Activated T-cell treated with anti-CD3 and anti-CD28 coated beads, Interleukin-2, amount 50 U/mL, for 24 hours (primary cell): ENCODE results near the gene PHF19.
A peak's percentile ranks its signal among the peaks of the same experiment; 100 is the strongest.

ENCODE experiments used
- DNase-seq: peaks from one replicate; pipeline ENCODE4 v3.0.0-alpha.2; 2020
- H3K27ac Mint-ChIP-seq: 2 replicates; pipeline ENCODE4 v1.8.0; 2020; ENCODE audit warnings: mild to moderate bottlenecking, mixed read lengths
- H3K27me3 Mint-ChIP-seq: 2 replicates; pipeline ENCODE4 v1.8.0; 2020; ENCODE audit warnings: mixed read lengths
- H3K36me3 Mint-ChIP-seq: 2 replicates; pipeline ENCODE4 v1.8.0; 2020; ENCODE audit warnings: low read depth, mixed read lengths
- H3K4me1 Mint-ChIP-seq: 2 replicates; pipeline ENCODE4 v1.8.0; 2020; ENCODE audit warnings: low read depth, mixed read lengths
- H3K4me3 Mint-ChIP-seq: 2 replicates; pipeline ENCODE4 v1.8.0; 2020; ENCODE audit warnings: mild to moderate bottlenecking, moderate library complexity, mixed read lengths
- H3K9me3 Mint-ChIP-seq: 2 replicates; pipeline ENCODE4 v1.8.0; 2020; ENCODE audit warnings: mixed read lengths

Gene PHF19

GRCh38 chr9:120850315-120850714, 26.7 kb downstream of the PHF19 start:
- Mint-ChIP-seq H3K4me1 (peaks cover 49% of the 10 kb centered on the region), H3K36me3 (peaks cover 90% of the 10 kb centered on the region), H3K27ac (peak overlapping the region; percentile 16), H3K4me3 (no peak overlapping the region), H3K9me3 (no peaks in the 10 kb centered on the region), H3K27me3 (no peaks in the 10 kb centered on the region)
- no peak for DNase-seq

DNA sequence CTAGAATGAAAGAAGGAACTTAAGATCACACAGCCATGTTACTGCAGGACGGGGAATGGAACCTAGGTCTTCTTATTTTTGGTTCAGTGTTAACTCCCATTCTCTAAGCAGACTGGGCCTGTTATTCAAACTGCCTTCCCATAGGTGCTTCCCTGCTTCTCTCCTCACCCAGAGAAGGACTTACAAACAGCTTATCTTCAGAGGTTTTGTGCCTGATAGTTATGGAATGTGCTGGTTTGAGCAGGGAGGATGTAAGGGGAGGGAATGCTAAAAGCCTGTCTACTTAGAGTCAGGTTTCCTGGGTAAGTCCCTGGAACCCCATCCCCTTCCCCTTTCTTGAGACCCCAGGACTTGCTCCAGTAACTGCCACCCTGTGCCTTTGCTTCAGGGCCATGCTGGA, 30.1 kb downstream of the PHF19 start:
- peak overlapping the region; percentile 97 for H3K27ac Mint-ChIP-seq
- H3K4me3 Mint-ChIP-seq = peak overlapping the region; percentile 98
- H3K36me3 Mint-ChIP-seq = peaks cover 89% of the 10 kb centered on the region
- H3K4me1 Mint-ChIP-seq = peaks cover 65% of the 10 kb centered on the region
- no peaks in the 10 kb centered on the region for H3K27me3 Mint-ChIP-seq
- no peaks in the 10 kb centered on the region for H3K9me3 Mint-ChIP-seq
- no peak for DNase-seq

- Mint-ChIP-seq H3K4me3 (peak overlapping the region; percentile 98), H3K36me3 (peaks cover 89% of the 10 kb centered on the region), H3K9me3 (no peaks in the 10 kb centered on the region), H3K4me1 (peaks cover 67% of the 10 kb centered on the region), H3K27me3 (no peaks in the 10 kb centered on the region), H3K27ac (peak overlapping the region; percentile 97)
- no peak for DNase-seq
Measured at GRCh38 chr9:120846251-120846889, 30.6 kb downstream of the PHF19 start.

DNA sequence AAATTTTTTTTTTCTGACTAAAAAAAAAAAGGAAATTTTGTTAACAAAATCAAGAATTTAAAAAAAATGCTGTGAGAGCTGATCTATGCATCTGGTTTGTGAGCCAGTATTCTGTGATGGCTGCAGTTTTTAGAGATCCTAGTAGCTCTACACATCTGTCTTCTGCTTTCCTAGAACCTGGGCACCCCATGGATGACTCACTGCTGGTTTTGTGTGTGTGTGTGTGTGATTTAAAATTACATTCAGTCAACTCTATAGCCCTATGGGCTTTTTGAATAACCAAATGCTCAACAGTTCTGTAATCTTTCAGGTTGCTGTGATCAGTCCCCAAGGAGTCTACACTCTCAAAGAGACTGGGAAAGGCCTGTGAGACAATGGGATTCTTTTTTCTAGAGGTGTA, 31.7 kb downstream of the PHF19 start:
- peak overlapping the region; percentile 98 for H3K4me3 Mint-ChIP-seq
- peaks cover 70% of the 10 kb centered on the region for H3K4me1 Mint-ChIP-seq
- peaks cover 86% of the 10 kb centered on the region for H3K36me3 Mint-ChIP-seq
- no peaks in the 10 kb centered on the region for H3K9me3 Mint-ChIP-seq
- DNase-seq = no peak
- H3K27ac Mint-ChIP-seq = peak overlapping the region; percentile 97
- no peaks in the 10 kb centered on the region for H3K27me3 Mint-ChIP-seq

- peak within 1 kb of the TSS; percentile 98 for H3K4me3 Mint-ChIP-seq
- H3K9me3 Mint-ChIP-seq = no peaks in the 10 kb centered on the region
- H3K27ac Mint-ChIP-seq = peak within 1 kb of the TSS; percentile 97
- H3K36me3 Mint-ChIP-seq = peaks cover 87% of the 10 kb centered on the region
- H3K4me1 Mint-ChIP-seq = peaks cover 78% of the 10 kb centered on the region
- no peaks in the 10 kb centered on the region for H3K27me3 Mint-ChIP-seq
- peak; percentile 93 for DNase-seq
Measured at GRCh38 chr9:120842685-120843485, 34.1 kb downstream of the PHF19 start, which contains the start of gene PSMD5. Gene PSMD5 (minus strand): TSS chr9:120842922. CDS start chr9:120842909, 13 bp downstream.

- H3K9me3 Mint-ChIP-seq = no peaks in the 10 kb centered on the region
- H3K36me3 Mint-ChIP-seq = peaks cover 87% of the 10 kb centered on the region
- H3K4me1 Mint-ChIP-seq = peaks cover 78% of the 10 kb centered on the region
- H3K27me3 Mint-ChIP-seq = no peaks in the 10 kb centered on the region
- H3K4me3 Mint-ChIP-seq = peak overlapping the region; percentile 98
- DNase-seq = no peak
- peak overlapping the region; percentile 97 for H3K27ac Mint-ChIP-seq
Measured at GRCh38 chr9:120841930-120842684, 34.9 kb downstream of the PHF19 start.

- no peaks in the 10 kb centered on the region for H3K9me3 Mint-ChIP-seq
Measured at GRCh38 chr9:120839146-120839545, 37.8 kb downstream of the PHF19 start.

GRCh38 chr9:120837921-120838320, 39.1 kb downstream of the PHF19 start:
- peaks cover 75% of the 10 kb centered on the region for H3K36me3 Mint-ChIP-seq
- H3K4me1 Mint-ChIP-seq = peaks cover 52% of the 10 kb centered on the region
- H3K4me3 Mint-ChIP-seq = no peak overlapping the region
- H3K27ac Mint-ChIP-seq = peak overlapping the region; percentile 67
- H3K27me3 Mint-ChIP-seq = no peaks in the 10 kb centered on the region
- no peaks in the 10 kb centered on the region for H3K9me3 Mint-ChIP-seq
- DNase-seq = no peak

More at GRCh38 chr9:120839146-120839545, 37.8 kb downstream of the PHF19 start:
- Mint-ChIP-seq H3K36me3 (peaks cover 80% of the 10 kb centered on the region), H3K27ac (peak overlapping the region; percentile 83), H3K27me3 (no peaks in the 10 kb centered on the region), H3K4me3 (peak overlapping the region; percentile 26), H3K4me1 (peaks cover 58% of the 10 kb centered on the region)
- no peak for DNase-seq

GRCh38 chr9:120833325-120833724, 43.7 kb downstream of the PHF19 start:
- no peaks in the 10 kb centered on the region for H3K27me3 Mint-ChIP-seq
- no peaks in the 10 kb centered on the region for H3K9me3 Mint-ChIP-seq
- no peak overlapping the region for H3K27ac Mint-ChIP-seq
- no peak for DNase-seq
- H3K4me1 Mint-ChIP-seq = peaks cover 25% of the 10 kb centered on the region
- H3K36me3 Mint-ChIP-seq = peaks cover 83% of the 10 kb centered on the region
- H3K4me3 Mint-ChIP-seq = no peak overlapping the region

DNA sequence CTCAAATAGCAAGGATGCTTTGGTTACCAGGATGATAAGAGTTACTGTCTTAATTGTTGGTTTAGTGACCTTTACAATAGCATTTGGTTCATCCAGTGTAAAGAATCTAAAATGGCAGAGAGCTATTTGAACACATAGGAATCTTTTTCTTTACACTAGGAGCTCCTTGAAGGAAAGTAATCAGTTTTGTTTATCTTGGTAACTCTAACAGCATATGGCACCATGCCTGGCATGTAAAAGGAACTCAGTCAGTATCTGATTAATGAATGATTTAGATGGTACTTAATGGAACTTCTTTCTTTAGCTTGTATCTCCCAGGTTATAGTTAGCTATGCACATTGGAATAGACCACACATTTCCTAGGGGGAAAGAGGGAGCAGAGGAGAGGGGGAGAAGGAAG, 44.2 kb downstream of the PHF19 start:
- Mint-ChIP-seq H3K4me3 (no peak overlapping the region), H3K4me1 (peaks cover 20% of the 10 kb centered on the region), H3K27me3 (no peaks in the 10 kb centered on the region), H3K27ac (no peak overlapping the region), H3K36me3 (peaks cover 82% of the 10 kb centered on the region), H3K9me3 (no peaks in the 10 kb centered on the region)
- DNase-seq = no peak

DNA sequence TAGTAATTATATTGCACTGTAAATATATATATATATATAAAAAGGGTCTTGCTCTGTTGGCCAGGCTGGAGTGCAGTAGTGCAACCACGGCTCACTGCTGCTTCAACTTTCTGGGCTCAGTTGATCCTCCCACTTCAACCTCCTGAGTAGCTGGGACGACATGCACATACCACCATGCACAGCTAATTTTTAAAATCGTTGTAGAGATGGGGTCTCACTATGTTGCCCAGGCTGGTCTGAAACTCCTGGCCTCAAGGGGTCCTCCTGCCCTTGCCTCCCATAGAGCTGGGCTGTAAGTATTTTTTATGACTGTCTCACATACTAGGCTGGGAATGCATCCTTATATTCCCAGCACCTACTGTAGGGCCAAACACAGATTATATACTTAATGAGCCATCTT, 46.1 kb downstream of the PHF19 start:
- no peaks in the 10 kb centered on the region for H3K27me3 Mint-ChIP-seq

GRCh38 chr9:120830151-120830550, 46.8 kb downstream of the PHF19 start:
- no peaks in the 10 kb centered on the region for H3K9me3 Mint-ChIP-seq
- H3K4me3 Mint-ChIP-seq = no peak overlapping the region
- peak overlapping the region; percentile 20 for H3K27ac Mint-ChIP-seq
- peaks cover 8% of the 10 kb centered on the region for H3K4me1 Mint-ChIP-seq
- DNase-seq = no peak
- no peaks in the 10 kb centered on the region for H3K27me3 Mint-ChIP-seq
- peaks cover 88% of the 10 kb centered on the region for H3K36me3 Mint-ChIP-seq

More for the DNA sequence above, 46.1 kb downstream of the PHF19 start:
- Mint-ChIP-seq H3K27ac (peak overlapping the region; percentile 26), H3K4me3 (no peak overlapping the region), H3K9me3 (no peaks in the 10 kb centered on the region), H3K36me3 (peaks cover 89% of the 10 kb centered on the region), H3K4me1 (peaks cover 9% of the 10 kb centered on the region)
- DNase-seq = no peak

DNA sequence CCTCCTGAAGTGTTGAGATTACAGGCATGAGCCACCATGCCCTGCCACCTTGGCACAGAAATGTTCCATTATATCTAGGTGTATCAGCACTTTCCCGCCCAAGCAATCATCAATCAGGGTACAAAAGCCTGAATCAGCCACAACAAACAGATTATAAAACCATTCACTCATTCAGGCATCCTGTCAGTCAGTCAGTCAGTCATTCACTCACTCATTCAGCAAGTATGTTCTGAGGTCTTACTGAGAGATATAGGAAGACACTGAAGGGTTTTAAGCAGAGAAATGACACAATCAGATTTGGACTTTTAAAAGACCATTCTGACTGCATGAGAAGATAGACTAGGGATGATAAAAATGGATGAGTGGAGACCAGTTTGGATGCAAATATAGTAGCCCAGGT, 47.3 kb downstream of the PHF19 start:
- H3K4me3 Mint-ChIP-seq = no peak overlapping the region
- H3K4me1 Mint-ChIP-seq = peaks cover 10% of the 10 kb centered on the region
- H3K27ac Mint-ChIP-seq = peak overlapping the region; percentile 20
- DNase-seq = no peak
- H3K9me3 Mint-ChIP-seq = no peaks in the 10 kb centered on the region
- H3K36me3 Mint-ChIP-seq = peaks cover 88% of the 10 kb centered on the region
- no peaks in the 10 kb centered on the region for H3K27me3 Mint-ChIP-seq

DNA sequence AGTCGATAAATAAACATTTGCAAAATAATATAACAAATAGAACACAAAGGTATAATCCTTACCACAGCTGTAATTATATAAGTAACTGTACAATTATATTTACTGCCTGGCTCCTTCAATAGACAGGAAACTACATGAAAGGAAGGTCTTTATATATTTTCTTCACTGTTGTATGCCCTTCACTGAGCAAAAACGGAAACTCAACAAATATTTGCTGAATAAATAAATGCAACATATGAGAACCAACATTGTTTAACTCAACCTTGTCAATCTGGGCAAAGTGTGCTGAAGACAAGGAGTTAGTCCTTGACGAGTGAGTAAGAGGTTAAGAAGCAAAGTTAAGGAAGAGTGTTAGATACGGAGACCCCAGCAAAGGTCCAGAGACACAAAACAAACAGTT, 56.9 kb downstream of the PHF19 start:
- H3K36me3 Mint-ChIP-seq = peaks cover 95% of the 10 kb centered on the region

More for the DNA sequence above, 56.9 kb downstream of the PHF19 start:
- Mint-ChIP-seq H3K4me1 (peaks cover 3% of the 10 kb centered on the region), H3K9me3 (no peaks in the 10 kb centered on the region), H3K27ac (no peak overlapping the region), H3K27me3 (no peaks in the 10 kb centered on the region), H3K4me3 (no peak overlapping the region)
- no peak for DNase-seq
